Body of pancreas (tissue), 4 donors: ENCODE results near the gene CAPN15. TPM values are rescaled to one million over a fixed set of nuclear protein-coding genes. Genes with fewer than 3 reads are reported as not detected.
"Not testable (repeated sequence)": the region's sequence is repeated elsewhere in the genome, so short reads cannot be mapped to it uniquely, and the experiment has no call there.

Source experiments
- ATAC-seq: fragments of 150-250 bp; one replicate; pipeline ENCODE4 v1.9.1; 2016
- DNase-seq, 4 donors: peaks; one replicate each; pipeline ENCODE4 v3.0.0-alpha.2; 2019
- H3K27ac ChIP-seq, 4 donors: fragments of 200-600 bp; sonication (generic); 1 replicate in 3 of 4; 2 replicates in 1 of 4; pipeline versions ENCODE4 v1.5.1 to v1.6.1; 2016 to 2019; ENCODE audit warnings: mild to moderate bottlenecking in 1 of 4, mixed read lengths in 1 of 4, moderate library complexity in 1 of 4
- H3K27me3 ChIP-seq, 2 donors: fragments of 200-600 bp; sonication (generic); one replicate each; pipeline ENCODE4 v1.6.0; 2016; ENCODE audit warnings: mild to moderate bottlenecking in 1 of 2
- H3K36me3 ChIP-seq, 2 donors: fragments of 200-600 bp; sonication (generic); replicated peaks in 1 of 2; 2 replicates each; pipeline ENCODE4 v1.5.1; 2016; ENCODE audit warnings: low read depth in 2 of 2; ENCODE audit not compliant: insufficient read depth in 1 of 2
- H3K4me1 ChIP-seq: fragments of 200-600 bp; sonication (generic); one replicate; pipeline ENCODE4 v1.6.0; 2016
- H3K4me3 ChIP-seq, 2 donors: fragments of 200-600 bp; sonication (generic); 1 replicate in 1 of 2; 2 replicates in 1 of 2; pipeline ENCODE4 v1.5.1; 2016 to 2019
- H3K9me3 ChIP-seq, 3 donors: fragments of 200-600 bp; sonication (generic); 1 replicate in 2 of 3; 2 replicates in 1 of 3; pipeline ENCODE4 v1.5.1; 2016
- CTCF ChIP-seq, 7 experiments: fragments of 450-650 bp in 4 of 7; fragments of 200-600 bp in 3 of 7; sonication (generic) in 3 of 7; IDR thresholded peaks; one replicate each; pipeline ENCODE4 v1.5.1; 2016 to 2019; ENCODE audit warnings: antibody characterized with exemption in 7 of 7
- POLR2A ChIP-seq, 3 donors: fragments of 450-650 bp; IDR thresholded peaks; one replicate each; pipeline ENCODE4 v1.6.1; 2016; ENCODE audit warnings: antibody characterized with exemption in 3 of 3, mild to moderate bottlenecking in 2 of 3
- WGBS, 2 donors: methylation state at CpG; one replicate each; pipeline ENCODE4 v1.1.5; 2017; 5-methylcytosine and 5-hydroxymethylcytosine counted together
- intact Hi-C: fragments of 100-400 bp; cut with DNase I; formaldehyde crosslinking; loops from one replicate; pipeline ENCODE4 v1.15.1; 2023
- total RNA-seq, 2 donors: library from RNA; depleted of rRNA; stranded (reverse); fragments of >200 nt; gene quantifications; one replicate each; pipeline ENCODE4 v1.1.0, GENCODE V29; 2016

Gene CAPN15
- total RNA-seq, 2 donors from 2014 or later: 48.0 to 104 TPM

DNA sequence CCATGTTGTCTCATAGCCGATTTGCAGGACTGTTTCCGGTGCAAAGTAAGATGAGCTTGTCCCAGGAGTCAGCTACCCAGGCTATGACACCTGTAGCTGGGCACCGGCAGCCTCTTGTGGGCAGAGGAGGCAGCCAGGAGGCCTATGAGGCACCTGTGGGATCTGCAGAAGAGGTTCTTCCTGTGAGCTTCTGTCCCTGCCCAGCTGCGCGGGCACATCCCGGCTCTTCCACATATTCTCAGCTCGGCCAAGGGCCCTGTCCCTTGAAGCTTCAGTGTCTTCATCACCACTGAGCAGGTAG lies 21.3 kb upstream of the CAPN15 start:
- no peak for ATAC-seq
- intact Hi-C loops: no loop called here
- no peaks in the 10 kb centered on the region for H3K27me3 ChIP-seq
- 94 to 96% methylated on average over 3 to 7 of the region's 7 CpGs for WGBS, 2 donors
- no peak for DNase-seq
- H3K4me3 ChIP-seq: no peak overlapping the region
- no peaks in the 10 kb centered on the region for H3K4me1 ChIP-seq
- no peaks in the 10 kb centered on the region for H3K9me3 ChIP-seq
- TF ChIP-seq POLR2A (IDR thresholded peaks at IDR 0.05) (no peak), CTCF (IDR thresholded peaks at IDR 0.05) (no peak)
- H3K27ac ChIP-seq: no peak overlapping the region
- peaks cover 0 to 2% of the 10 kb centered on the region in 2 donors for H3K36me3 ChIP-seq

- H3K4me1 ChIP-seq, intact Hi-C loops, DNase-seq, H3K27me3 ChIP-seq, H3K36me3 ChIP-seq, ATAC-seq, H3K4me3 ChIP-seq, H3K27ac ChIP-seq, H3K9me3 ChIP-seq: not testable (repeated sequence)
- WGBS, 2 donors: 75 to 87% methylated on average over 14 of the region's 14 CpGs
Observed at GRCh38 chr16:507527-507926, 20.0 kb upstream of the CAPN15 start.

- intact Hi-C loops: no loop called here
- Histone ChIP-seq H3K4me3 (no peak overlapping the region), H3K36me3 (peaks cover 0 to 2% of the 10 kb centered on the region in 2 donors), H3K4me1 (no peaks in the 10 kb centered on the region), H3K9me3 (no peaks in the 10 kb centered on the region), H3K27ac (no peak overlapping the region), H3K27me3 (no peaks in the 10 kb centered on the region)
- ATAC-seq (no peak), DNase-seq (no peak)
- TF ChIP-seq POLR2A (IDR thresholded peaks at IDR 0.05): no peak
- TF ChIP-seq CTCF (IDR thresholded peaks at IDR 0.05): no peak
- WGBS, 2 donors: 74 to 84% methylated on average over 6 of the region's 6 CpGs
Observed at GRCh38 chr16:507996-508395, 19.5 kb upstream of the CAPN15 start.

DNA sequence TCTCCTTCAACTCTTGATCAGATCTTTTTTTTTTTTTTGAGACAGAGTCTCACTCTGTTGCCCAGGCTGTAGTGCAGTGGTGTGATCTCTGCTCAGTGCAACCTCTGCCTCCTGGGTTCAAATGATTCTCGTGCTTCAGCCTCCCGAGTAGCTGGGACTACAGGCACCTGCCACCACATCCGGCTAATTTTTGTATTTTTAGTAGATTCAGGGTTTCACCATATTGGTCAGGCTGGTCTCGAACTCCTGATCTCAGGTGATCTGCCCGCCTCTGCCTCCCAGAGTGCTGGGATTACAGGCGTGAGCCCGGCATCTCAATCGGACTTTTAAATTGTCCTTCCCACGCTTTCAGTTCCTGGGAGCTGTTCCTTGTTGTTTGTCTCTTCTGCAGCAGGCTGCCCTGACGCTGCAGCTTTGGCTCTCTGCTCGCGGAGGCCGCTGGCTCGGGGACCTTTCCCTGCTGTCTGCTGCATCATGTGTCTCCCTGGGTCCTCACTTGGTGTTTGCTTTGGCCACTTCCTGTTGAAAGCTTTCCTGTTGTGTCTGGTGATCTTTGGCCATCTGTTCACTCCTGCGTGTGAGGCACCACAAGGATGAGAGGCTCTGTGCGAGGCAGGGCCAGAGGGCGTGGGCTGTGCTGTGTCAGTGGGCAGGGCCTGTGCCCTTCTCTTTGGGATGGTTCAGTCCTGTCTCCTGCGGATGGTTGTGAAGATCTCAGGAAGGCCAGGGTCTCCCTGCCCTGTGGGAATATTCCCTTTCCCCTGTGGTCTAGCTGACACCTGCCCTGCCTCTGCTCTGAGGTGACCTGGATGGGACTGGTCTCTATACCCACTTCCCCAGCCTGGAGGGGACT lies 18.4 kb upstream of the CAPN15 start:
- Histone ChIP-seq H3K4me1 (no peaks in the 10 kb centered on the region), H3K27ac (no peak overlapping the region), H3K27me3 (no peaks in the 10 kb centered on the region), H3K36me3 (peaks cover 0 to 2% of the 10 kb centered on the region in 2 donors), H3K9me3 (no peaks in the 10 kb centered on the region), H3K4me3 (no peak overlapping the region)
- ATAC-seq (peak; percentile 68), DNase-seq (peak in 3 of 4 donors; percentile 28 to 51 (median 41))
- 80 to 85% methylated on average over 15 to 18 of the region's 18 CpGs for WGBS, 2 donors
- no peak for TF ChIP-seq CTCF (IDR thresholded peaks at IDR 0.05)
- peak in 1 of 3 donors; percentile 5 for TF ChIP-seq POLR2A (IDR thresholded peaks at IDR 0.05)
- intact Hi-C loops: no loop called here

DNA sequence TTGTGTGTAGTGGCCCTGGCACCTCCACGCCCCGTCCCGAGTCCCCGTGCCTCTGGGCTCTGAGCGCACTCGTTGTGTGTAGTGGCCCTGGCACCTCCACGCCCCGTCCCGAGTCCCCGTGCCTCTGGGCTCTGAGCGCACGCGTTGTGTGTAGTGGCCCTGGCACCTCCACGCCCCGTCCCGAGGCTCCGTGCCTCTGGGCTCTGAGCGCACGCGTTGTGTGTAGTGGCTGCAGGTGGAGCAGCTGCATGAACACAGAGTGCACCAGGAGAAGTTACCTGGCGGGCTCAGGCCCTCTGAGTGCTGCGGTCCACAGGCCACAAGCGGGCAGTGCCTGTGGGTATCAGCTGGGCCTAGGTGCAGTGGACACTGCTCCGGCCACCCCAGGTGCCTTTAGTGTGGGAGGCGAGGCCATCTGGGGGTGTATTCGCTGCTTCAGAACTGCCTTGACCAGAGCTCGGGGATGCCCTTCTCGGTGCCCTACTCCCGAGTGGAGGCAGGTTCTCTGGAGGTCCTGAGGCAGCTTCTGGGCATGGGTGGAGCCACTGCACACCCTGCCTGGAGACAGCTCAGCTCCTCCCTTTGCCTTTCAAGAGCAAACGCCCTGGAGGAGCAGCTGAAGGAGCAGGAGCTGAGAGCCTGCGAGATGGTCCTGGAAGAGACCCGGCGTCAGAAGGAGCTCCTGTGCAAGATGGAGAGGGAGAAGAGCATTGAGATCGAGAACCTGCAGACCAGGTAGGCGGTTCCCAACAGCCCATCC lies 17.3 kb upstream of the CAPN15 start:
- no peak overlapping the region for H3K4me3 ChIP-seq
- no peak for ATAC-seq

More for the DNA sequence above, 17.3 kb upstream of the CAPN15 start:
- no peaks in the 10 kb centered on the region for H3K27me3 ChIP-seq
- intact Hi-C loops: no loop called here
- H3K4me1 ChIP-seq: no peaks in the 10 kb centered on the region
- no peak for DNase-seq
- peaks cover 0 to 2% of the 10 kb centered on the region in 2 donors for H3K36me3 ChIP-seq
- H3K9me3 ChIP-seq: no peaks in the 10 kb centered on the region
- TF ChIP-seq CTCF (IDR thresholded peaks at IDR 0.05) (no peak), POLR2A (IDR thresholded peaks at IDR 0.05) (no peak)
- 93 to 99% methylated on average over 23 to 35 of the region's 35 CpGs for WGBS, 2 donors
- H3K27ac ChIP-seq: no peak overlapping the region
